H9 (cell line): ENCODE measurements around the gene TFPI. TPM values are rescaled to one million over a fixed set of nuclear protein-coding genes. Genes with fewer than 3 reads are reported as not detected.

Experiments
- DNase-seq: peaks from one replicate; pipeline ENCODE4 v3.0.0-alpha.2; 2017
- H2AFZ ChIP-seq: one replicate; pipeline ENCODE4 v1.6.1; 2013; ENCODE audit warnings: mild to moderate bottlenecking, low read length, control low read depth, moderate library complexity
- H2AK5ac ChIP-seq: 2 replicates; pipeline ENCODE4 v1.6.1; 2013; ENCODE audit warnings: low read length, control low read depth, mixed read lengths; ENCODE audit not compliant: insufficient read length
- H2BK120ac ChIP-seq: one replicate; pipeline ENCODE4 v1.6.1; 2013; ENCODE audit warnings: low read depth, mild to moderate bottlenecking, low read length, control low read depth, inconsistent platforms; ENCODE audit not compliant: poor library complexity, severe bottlenecking
- H2BK12ac ChIP-seq: 2 replicates; pipeline ENCODE4 v1.6.1; 2013; ENCODE audit warnings: low read length, control low read depth, mixed read lengths, low read depth; ENCODE audit not compliant: insufficient read length
- H2BK15ac ChIP-seq: 2 replicates; pipeline ENCODE4 v1.6.1; 2013; ENCODE audit warnings: low read depth, low read length, control low read depth
- H2BK20ac ChIP-seq: one replicate; pipeline ENCODE4 v1.6.1; 2013; ENCODE audit warnings: low read depth, mild to moderate bottlenecking, low read length, control low read depth, inconsistent platforms; ENCODE audit not compliant: poor library complexity, severe bottlenecking
- H2BK5ac ChIP-seq: 2 replicates; pipeline ENCODE4 v1.6.1; 2013; ENCODE audit warnings: low read length, control low read depth, mixed read lengths; ENCODE audit not compliant: insufficient read length
- H3K14ac ChIP-seq: 2 replicates; pipeline ENCODE4 v1.6.1; 2013; ENCODE audit warnings: low read length, control low read depth; ENCODE audit not compliant: insufficient read depth
- H3K18ac ChIP-seq: 2 replicates; pipeline ENCODE4 v1.6.1; 2013; ENCODE audit warnings: low read depth, mild to moderate bottlenecking, mixed read lengths, low read length, control low read depth; ENCODE audit not compliant: insufficient read length
- H3K23ac ChIP-seq: 2 replicates; pipeline ENCODE4 v1.6.1; 2013; ENCODE audit warnings: low read length, control low read depth, mixed read lengths, low read depth; ENCODE audit not compliant: insufficient read length
- H3K23me2 ChIP-seq: 2 replicates; pipeline ENCODE4 v1.6.1; 2013; ENCODE audit warnings: low read depth, mild to moderate bottlenecking, mixed read lengths, low read length, control low read depth; ENCODE audit not compliant: insufficient read length, poor library complexity, severe bottlenecking
- H3K27ac ChIP-seq: 2 replicates; pipeline ENCODE4 v1.5.1; 2013; ENCODE audit warnings: low read length, control low read depth, mixed read lengths, low read depth; ENCODE audit not compliant: insufficient read length
- H3K27me3 ChIP-seq: 2 replicates; pipeline ENCODE4 v1.6.1; 2013; ENCODE audit warnings: low read length, control low read depth, inconsistent platforms; ENCODE audit not compliant: insufficient read depth
- H3K4ac ChIP-seq: 2 replicates; pipeline ENCODE4 v1.6.1; 2013; ENCODE audit warnings: low read depth, mild to moderate bottlenecking, control low read depth, inconsistent platforms, low read length, moderate library complexity
- H3K4me1 ChIP-seq: 2 replicates; pipeline ENCODE4 v1.6.1; 2013; ENCODE audit warnings: low read length, control low read depth, inconsistent platforms; ENCODE audit not compliant: insufficient read depth
- H3K4me2 ChIP-seq: 2 replicates; pipeline ENCODE4 v1.6.1; 2013; ENCODE audit warnings: low read length, control low read depth, mixed read lengths; ENCODE audit not compliant: insufficient read length, insufficient read depth
- H3K56ac ChIP-seq: 2 replicates; pipeline ENCODE4 v1.6.1; 2013; ENCODE audit warnings: low read depth, mild to moderate bottlenecking, mixed read lengths, low read length, control low read depth; ENCODE audit not compliant: insufficient read length
- H3K79me1 ChIP-seq: 2 replicates; pipeline ENCODE4 v1.6.1; 2013; ENCODE audit warnings: low read depth, mild to moderate bottlenecking, moderate library complexity, low read length, control low read depth, inconsistent platforms; ENCODE audit not compliant: insufficient read depth, poor library complexity, severe bottlenecking
- H3K79me2 ChIP-seq: 2 replicates; pipeline ENCODE4 v1.6.1; 2013; ENCODE audit warnings: low read length, control low read depth, inconsistent platforms; ENCODE audit not compliant: insufficient read depth
- H3K9ac ChIP-seq: 2 replicates; pipeline ENCODE4 v1.6.1; 2013; ENCODE audit warnings: low read length, control low read depth, mixed read lengths; ENCODE audit not compliant: insufficient read length; ENCODE audit errors: extremely low read depth
- H3K9me3 ChIP-seq: one replicate; pipeline ENCODE4 v1.6.1; 2013; ENCODE audit warnings: low read depth, low read length, inconsistent platforms; ENCODE audit not compliant: control insufficient read depth
- H3T11ph ChIP-seq: one replicate; pipeline ENCODE4 v1.6.1; 2013; ENCODE audit warnings: mild to moderate bottlenecking, low read length, control low read depth, inconsistent platforms
- H4K20me1 ChIP-seq: one replicate; pipeline ENCODE4 v1.6.1; 2013; ENCODE audit not compliant: control insufficient read depth, insufficient read length, insufficient read depth
- H4K5ac ChIP-seq: 2 replicates; pipeline ENCODE4 v1.6.1; 2013; ENCODE audit warnings: low read depth, mild to moderate bottlenecking, mixed read lengths, low read length, control low read depth; ENCODE audit not compliant: insufficient read length
- H4K8ac ChIP-seq: replicated peaks from 2 replicates; pipeline ENCODE4 v1.6.1; 2013; ENCODE audit warnings: low read length, control low read depth, mixed read lengths, low read depth; ENCODE audit not compliant: insufficient read length
- H4K91ac ChIP-seq: 2 replicates; pipeline ENCODE4 v1.6.1; 2013; ENCODE audit warnings: low read depth, mild to moderate bottlenecking, moderate library complexity, mixed read lengths, low read length, control low read depth; ENCODE audit not compliant: insufficient read length
- H3K27ac Mint-ChIP-seq, 3 experiments: 2 replicates in 2 of 3; 3 replicates in 1 of 3; pipeline ENCODE4 v1.8.0; 2020 to 2021; ENCODE audit warnings: mixed read lengths in 3 of 3, mild to moderate bottlenecking in 1 of 3, moderate library complexity in 1 of 3
- H3K27me3 Mint-ChIP-seq: 2 replicates; pipeline ENCODE4 v1.8.0; 2021; ENCODE audit warnings: low read depth, mild to moderate bottlenecking, moderate library complexity, mixed read lengths
- H3K36me3 Mint-ChIP-seq, 3 experiments: 2 replicates in 2 of 3; 3 replicates in 1 of 3; pipeline ENCODE4 v1.8.0; 2020 to 2021; ENCODE audit warnings: low read depth in 3 of 3, mixed read lengths in 3 of 3; ENCODE audit not compliant: insufficient read depth in 1 of 3
- H3K4me1 Mint-ChIP-seq, 2 experiments: 2 replicates each; pipeline ENCODE4 v1.8.0; 2020; ENCODE audit warnings: mixed read lengths in 2 of 2
- H3K4me3 Mint-ChIP-seq, 2 experiments: 2 replicates in 1 of 2; 3 replicates in 1 of 2; pipeline ENCODE4 v1.8.0; 2020 to 2021; ENCODE audit warnings: mild to moderate bottlenecking in 2 of 2, mixed read lengths in 2 of 2, moderate library complexity in 1 of 2
- H3K9me3 Mint-ChIP-seq, 2 experiments: 2 replicates in 1 of 2; 3 replicates in 1 of 2; pipeline ENCODE4 v1.8.0; 2020; ENCODE audit warnings: mild to moderate bottlenecking in 2 of 2, mixed read lengths in 2 of 2, moderate library complexity in 1 of 2
- WGBS: extraction: QIAGEN DNeasy Blood & Tissue Kit; methylation state at CpG from one replicate; pipeline ENCODE4 v1.1.7; 2013; ENCODE audit warnings: missing lambda C conversion rate, low lambda C conversion rate, mixed read lengths; ENCODE audit not compliant: insufficient read length; ENCODE audit errors: extremely low coverage; 5-methylcytosine and 5-hydroxymethylcytosine counted together
- total RNA-seq: library from RNA; stranded (reverse); gene quantifications from 2 replicates; pipeline ENCODE4 v1.2.1, GENCODE V29; 2021
- TF ChIP-seq, protein P1 (sequence below): fragments of 200-600 bp; sonication (generic); conservative IDR thresholded peaks from 3 replicates; pipeline ENCODE4 v1.8.0; 2021; ENCODE audit warnings: antibody characterized with exemption, mild to moderate bottlenecking

Gene TFPI
- total RNA-seq, 1 experiment from 2014 or later = 5.8 TPM

DNA sequence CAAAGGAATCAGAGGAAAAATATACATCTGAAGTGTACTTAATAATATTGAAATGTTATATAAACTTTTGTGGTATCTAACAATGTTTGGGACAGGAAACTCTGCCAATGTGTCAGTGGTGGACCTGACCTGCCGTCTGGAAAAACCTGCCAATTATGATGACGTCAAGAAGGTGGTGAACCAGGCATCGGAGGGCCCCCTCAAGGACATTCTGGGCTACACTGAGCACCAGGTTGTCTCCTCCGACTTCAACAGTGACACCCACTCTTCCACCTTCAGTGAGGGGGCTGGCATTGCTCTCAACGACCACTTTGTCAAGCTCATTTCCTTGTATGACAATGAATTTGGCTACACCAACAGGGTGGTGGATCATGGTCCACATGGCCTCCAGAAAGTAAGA lies 138.8 kb downstream of the TFPI start:
- no peak overlapping the region for H2BK5ac ChIP-seq
- no peak overlapping the region for H3K14ac ChIP-seq
- H4K8ac ChIP-seq = no peak overlapping the region
- H3K9me3 Mint-ChIP-seq = peaks cover 8 to 13% of the 10 kb centered on the region in 2 experiments; a peak in 4 of 5 replicates
- no peak overlapping the region for H2BK120ac ChIP-seq
- peaks cover 7% of the 10 kb centered on the region in 2 experiments for H3K4me1 Mint-ChIP-seq
- H3T11ph ChIP-seq = no peak overlapping the region
- H3K27ac Mint-ChIP-seq = peak overlapping the region in 1 of 3 experiments; percentile 75; a peak in 1 of 7 replicates
- H3K9me3 ChIP-seq = no peaks in the 10 kb centered on the region
- no peaks in the 10 kb centered on the region for H3K27me3 ChIP-seq
- no peaks in the 10 kb centered on the region for H3K27me3 Mint-ChIP-seq
- no peak overlapping the region for H4K5ac ChIP-seq
- TF ChIP-seq, protein P1, sequence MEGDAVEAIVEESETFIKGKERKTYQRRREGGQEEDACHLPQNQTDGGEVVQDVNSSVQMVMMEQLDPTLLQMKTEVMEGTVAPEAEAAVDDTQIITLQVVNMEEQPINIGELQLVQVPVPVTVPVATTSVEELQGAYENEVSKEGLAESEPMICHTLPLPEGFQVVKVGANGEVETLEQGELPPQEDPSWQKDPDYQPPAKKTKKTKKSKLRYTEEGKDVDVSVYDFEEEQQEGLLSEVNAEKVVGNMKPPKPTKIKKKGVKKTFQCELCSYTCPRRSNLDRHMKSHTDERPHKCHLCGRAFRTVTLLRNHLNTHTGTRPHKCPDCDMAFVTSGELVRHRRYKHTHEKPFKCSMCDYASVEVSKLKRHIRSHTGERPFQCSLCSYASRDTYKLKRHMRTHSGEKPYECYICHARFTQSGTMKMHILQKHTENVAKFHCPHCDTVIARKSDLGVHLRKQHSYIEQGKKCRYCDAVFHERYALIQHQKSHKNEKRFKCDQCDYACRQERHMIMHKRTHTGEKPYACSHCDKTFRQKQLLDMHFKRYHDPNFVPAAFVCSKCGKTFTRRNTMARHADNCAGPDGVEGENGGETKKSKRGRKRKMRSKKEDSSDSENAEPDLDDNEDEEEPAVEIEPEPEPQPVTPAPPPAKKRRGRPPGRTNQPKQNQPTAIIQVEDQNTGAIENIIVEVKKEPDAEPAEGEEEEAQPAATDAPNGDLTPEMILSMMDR = no peak
- H3K4me2 ChIP-seq = no peak overlapping the region
- no peak overlapping the region for H3K18ac ChIP-seq
- H3K79me1 ChIP-seq = no peaks in the 10 kb centered on the region
- no peak overlapping the region for H2BK15ac ChIP-seq
- H3K4me3 Mint-ChIP-seq = no peak overlapping the region; a peak in 1 of 5 replicates
- no peak overlapping the region for H2AK5ac ChIP-seq
- H3K23ac ChIP-seq = no peak overlapping the region
- WGBS = no CpG with 5 or more reads among the region's 5 CpGs
- DNase-seq = no peak
- H3K27ac ChIP-seq = no peak overlapping the region
- no peak overlapping the region for H4K91ac ChIP-seq
- H3K79me2 ChIP-seq = no peaks in the 10 kb centered on the region
- no peak overlapping the region for H2AFZ ChIP-seq
- no peak overlapping the region for H3K9ac ChIP-seq
- peaks cover 4 to 18% (median 11%) of the 10 kb centered on the region in 3 experiments for H3K36me3 Mint-ChIP-seq
- H4K20me1 ChIP-seq = no peaks in the 10 kb centered on the region
- no peak overlapping the region for H3K4ac ChIP-seq
- H3K4me1 ChIP-seq = peaks cover 2% of the 10 kb centered on the region; the same call in 1 of the 2 replicates
- no peak overlapping the region for H2BK12ac ChIP-seq
- no peak overlapping the region for H3K56ac ChIP-seq
- H3K23me2 ChIP-seq = no peaks in the 10 kb centered on the region
- H2BK20ac ChIP-seq = no peak overlapping the region

Other genes starting within 250 kb of the TFPI start
- gene CALCRL, start 106.2 kb downstream of the TFPI start, total RNA-seq = 1.4 and 1.7 TPM in 2 replicates